Measurements from ENCODE around the gene FAM89A. TPM values are rescaled to one million over a fixed set of nuclear protein-coding genes. Genes with fewer than 3 reads are reported as not detected.
"Not testable (repeated sequence)": the region's sequence is repeated elsewhere in the genome, so short reads cannot be mapped to it uniquely, and the experiment has no call there.

The FAM89A gene
- total RNA-seq, 2 donors from 2014 or later: 8.4 to 24.5 TPM

- no peak overlapping the region for H3K27ac ChIP-seq
- no peaks in the 10 kb centered on the region for H3K36me3 ChIP-seq
- no peaks in the 10 kb centered on the region for H3K9me3 ChIP-seq
- peaks cover 4 to 13% of the 10 kb centered on the region in 2 donors for H3K4me1 ChIP-seq (ENCODE audit: control insufficient read depth in 1 of 2, low read depth in 2 of 2)
- no peak for TF ChIP-seq CTCF (IDR thresholded peaks at IDR 0.05)
- H3K4me3 ChIP-seq: no peak overlapping the region
- DNase-seq (ENCODE audit: low spot score): no peak
- ATAC-seq (ENCODE audit: insufficient number of reproducible peaks, low FRiP score, low read depth): no peak
- H3K27me3 ChIP-seq (replicated peaks; ENCODE audit: insufficient read depth): no peaks in the 10 kb centered on the region
Observed at GRCh38 chr1:231049121-231049979, 9.3 kb upstream of the FAM89A start.

- not testable (repeated sequence) for DNase-seq (ENCODE audit: low spot score); H3K27me3 ChIP-seq (replicated peaks; ENCODE audit: insufficient read depth)
Observed at GRCh38 chr1:231048419-231048818, 8.4 kb upstream of the FAM89A start.

GRCh38 chr1:231047529-231047928 lies 7.5 kb upstream of the FAM89A start:
- not testable (repeated sequence) for H3K4me3 ChIP-seq; H3K9me3 ChIP-seq; H3K27me3 ChIP-seq (replicated peaks; ENCODE audit: insufficient read depth); ATAC-seq (ENCODE audit: insufficient number of reproducible peaks, low FRiP score, low read depth); H3K36me3 ChIP-seq; H3K27ac ChIP-seq; H3K4me1 ChIP-seq (ENCODE audit: control insufficient read depth in 1 of 2, low read depth in 2 of 2); DNase-seq (ENCODE audit: low spot score)

More at GRCh38 chr1:231048419-231048818, 8.4 kb upstream of the FAM89A start:
- not testable (repeated sequence) for H3K4me3 ChIP-seq; H3K4me1 ChIP-seq (ENCODE audit: control insufficient read depth in 1 of 2, low read depth in 2 of 2); ATAC-seq (ENCODE audit: insufficient number of reproducible peaks, low FRiP score, low read depth); H3K27ac ChIP-seq; H3K36me3 ChIP-seq; H3K9me3 ChIP-seq

- Histone ChIP-seq H3K4me1 (ENCODE audit: control insufficient read depth in 1 of 2, low read depth in 2 of 2) (no peaks in the 10 kb centered on the region), H3K36me3 (no peaks in the 10 kb centered on the region), H3K4me3 (no peak overlapping the region), H3K27ac (no peak overlapping the region), H3K9me3 (no peaks in the 10 kb centered on the region), H3K27me3 (replicated peaks; ENCODE audit: insufficient read depth) (no peaks in the 10 kb centered on the region)
- DNase-seq (ENCODE audit: low spot score) (no peak), ATAC-seq (ENCODE audit: insufficient number of reproducible peaks, low FRiP score, low read depth) (no peak)
- no peak for TF ChIP-seq CTCF (IDR thresholded peaks at IDR 0.05)
Observed at GRCh38 chr1:231046730-231047395, 6.8 kb upstream of the FAM89A start.

- H3K36me3 ChIP-seq; H3K9me3 ChIP-seq; ATAC-seq (ENCODE audit: insufficient number of reproducible peaks, low FRiP score, low read depth); H3K27me3 ChIP-seq (replicated peaks; ENCODE audit: insufficient read depth); H3K4me3 ChIP-seq; H3K4me1 ChIP-seq (ENCODE audit: control insufficient read depth in 1 of 2, low read depth in 2 of 2); DNase-seq (ENCODE audit: low spot score); H3K27ac ChIP-seq: not testable (repeated sequence)
Observed at GRCh38 chr1:231045921-231046729, 6.1 kb upstream of the FAM89A start.

GRCh38 chr1:231045286-231045685 lies 5.2 kb upstream of the FAM89A start:
- no peak overlapping the region for H3K4me3 ChIP-seq
- H3K27me3 ChIP-seq (replicated peaks; ENCODE audit: insufficient read depth): no peaks in the 10 kb centered on the region
- TF ChIP-seq CTCF (IDR thresholded peaks at IDR 0.05): no peak
- H3K36me3 ChIP-seq: no peaks in the 10 kb centered on the region
- H3K27ac ChIP-seq: no peak overlapping the region
- ATAC-seq (ENCODE audit: insufficient number of reproducible peaks, low FRiP score, low read depth) (no peak), DNase-seq (ENCODE audit: low spot score) (no peak)
- H3K9me3 ChIP-seq: no peaks in the 10 kb centered on the region
- peaks cover 4 to 9% of the 10 kb centered on the region in 2 donors for H3K4me1 ChIP-seq (ENCODE audit: control insufficient read depth in 1 of 2, low read depth in 2 of 2)

All from thoracic aorta (tissue), 2 donors.